GM21360 (cell line): Measurements from ENCODE around the gene AMIGO1.

Source experiments
- ATAC-seq: cut with Tn5 transposase; IDR thresholded peaks from one replicate; pipeline ENCODE4 v1.9.1; 2021; ENCODE audit warnings: mild to moderate bottlenecking, moderate library complexity; ENCODE audit not compliant: unreplicated experiment

The AMIGO1 gene

GRCh38 chr1:109466125-109466451, 43.4 kb downstream of the AMIGO1 start:
- ATAC-seq: no peak

- no peak for ATAC-seq
Observed at GRCh38 chr1:109457819-109458218, 51.7 kb downstream of the AMIGO1 start.

- ATAC-seq: no peak
Observed at GRCh38 chr1:109454497-109455133, 54.9 kb downstream of the AMIGO1 start.
